Measurements from ENCODE around the gene CNIH3.

DNA sequence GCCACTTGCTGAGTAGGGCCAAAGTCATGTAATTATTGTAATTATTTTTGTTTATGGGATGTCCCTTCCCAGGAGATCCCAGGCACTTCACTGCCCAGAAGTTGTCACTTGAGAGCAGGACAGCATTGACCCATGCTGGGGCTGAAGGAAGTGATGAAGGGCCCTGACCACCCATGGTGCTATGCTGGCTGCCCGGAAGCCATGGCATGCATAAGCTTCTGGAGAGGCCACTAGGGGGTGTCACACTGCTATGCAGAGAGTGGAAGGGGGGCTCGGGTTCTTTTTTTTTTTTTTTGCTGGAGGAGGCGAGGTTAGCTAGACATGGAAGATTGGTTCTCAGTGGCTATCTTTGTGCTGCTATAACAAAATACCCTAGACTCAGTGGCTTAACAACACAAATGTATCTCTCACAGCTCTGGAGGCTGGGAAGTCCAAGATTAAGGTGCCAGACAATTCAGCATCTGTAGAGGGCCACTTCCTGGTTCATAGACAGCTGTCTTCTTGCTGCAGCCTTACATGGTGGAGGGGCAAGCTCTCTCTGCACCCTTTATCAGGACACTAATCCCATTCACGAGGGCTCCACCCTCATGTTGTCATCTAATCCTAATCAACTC is 84.9 kb downstream of the CNIH3 start:
- TF ChIP-seq EZH2phosphoT487 (IDR thresholded peaks at IDR 0.05): no peak
- TF ChIP-seq CTCF (IDR thresholded peaks at IDR 0.05): peak; percentile 52
- no peak for TF ChIP-seq EZH2 (IDR thresholded peaks at IDR 0.05)
